A673 (cell line): ENCODE results near the gene GLI2. TPM values are rescaled to one million over a fixed set of nuclear protein-coding genes. Genes with fewer than 3 reads are reported as not detected.

Experiments
- Bru-seq: library from RNA; stranded (reverse); fragments of 400-500 nt; gene quantifications from one replicate; lab custom pipeline; 2021; lab: Mats Ljungman, UMichigan
- BruChase-seq, 2 experiments: library from RNA; stranded (reverse); fragments of 400-500 nt; gene quantifications; one replicate each; lab custom pipeline; 2021; lab: Mats Ljungman, UMichigan
- BruUV-seq: library from RNA; stranded (reverse); fragments of 400-500 nt; replicated peaks from 2 replicates; lab custom pipeline; 2021; lab: Mats Ljungman, UMichigan
- CTCF ChIA-PET: fragments of 300-600 bp; sonication (Branson Sonifier 250); formaldehyde crosslinking; loops from one replicate; lab custom pipeline; 2022; ENCODE audit warnings: antibody characterized with exemption; lab: Charles Lee
- POLR2A ChIA-PET: fragments of 300-600 bp; sonication (Branson Sonifier 250); formaldehyde crosslinking; loops from one replicate; lab custom pipeline; 2022; ENCODE audit warnings: antibody characterized with exemption; ENCODE audit not compliant: low non-redundant PET; lab: Charles Lee
- DNase-seq: peaks from one replicate; pipeline ENCODE4 v3.0.0-alpha.2; 2015; ENCODE audit warnings: low spot score
- H3K27ac ChIP-seq: fragments of 200-600 bp; sonication (generic); 2 replicates; pipeline ENCODE4 v1.5.1; 2016; ENCODE audit warnings: mixed run types, low read depth, mild to moderate bottlenecking, mixed read lengths, antibody characterized with exemption, low read length; ENCODE audit not compliant: poor library complexity, severe bottlenecking
- H3K27me3 ChIP-seq: fragments of 200-600 bp; sonication (generic); replicated peaks from 2 replicates; pipeline ENCODE4 v1.6.1; 2017; ENCODE audit warnings: mixed run types, low read depth, mild to moderate bottlenecking, mixed read lengths, antibody characterized with exemption, low read length; ENCODE audit not compliant: insufficient read depth, poor library complexity
- H3K36me3 ChIP-seq: fragments of 200-600 bp; sonication (generic); 2 replicates; pipeline ENCODE4 v1.6.1; 2016; ENCODE audit warnings: mixed run types, mild to moderate bottlenecking, mixed read lengths, antibody characterized with exemption, low read length; ENCODE audit not compliant: insufficient read depth, poor library complexity, severe bottlenecking
- H3K4me1 ChIP-seq: fragments of 200-600 bp; sonication (generic); 2 replicates; pipeline ENCODE4 v1.6.1; 2017; ENCODE audit warnings: mixed run types, mild to moderate bottlenecking, mixed read lengths, antibody characterized with exemption, low read length; ENCODE audit not compliant: insufficient read depth, poor library complexity, severe bottlenecking
- H3K4me3 ChIP-seq: fragments of 200-600 bp; sonication (generic); 2 replicates; pipeline ENCODE4 v1.5.1; 2016; ENCODE audit warnings: low read depth, mixed run types, mild to moderate bottlenecking, mixed read lengths, low read length; ENCODE audit not compliant: poor library complexity, severe bottlenecking
- H3K9me3 ChIP-seq: fragments of 200-600 bp; sonication (generic); 2 replicates; pipeline ENCODE4 v1.6.1; 2016; ENCODE audit warnings: mixed run types, low read depth, mild to moderate bottlenecking, mixed read lengths, antibody characterized with exemption, low read length; ENCODE audit not compliant: poor library complexity, severe bottlenecking
- CTCF ChIP-seq: fragments of 300-800, 200-600 bp; sonication (generic); conservative IDR thresholded peaks from 2 replicates; pipeline ENCODE4 v1.5.1; 2017; ENCODE audit warnings: low read depth, mild to moderate bottlenecking, antibody characterized with exemption, low read length, moderate library complexity, mixed read lengths
- EZH2 ChIP-seq: fragments of 200-600 bp; sonication (generic); IDR thresholded peaks from 2 replicates; pipeline ENCODE4 v1.6.1; 2017; ENCODE audit warnings: borderline replicate concordance, low read depth, mild to moderate bottlenecking, mixed read lengths, antibody characterized with exemption, low read length; ENCODE audit not compliant: poor library complexity, severe bottlenecking
- intact Hi-C: fragments of 100-400 bp; cut with micrococcal nuclease; formaldehyde crosslinking; loops from one replicate; pipeline ENCODE4 v1.10.0; 2022; ENCODE audit not compliant: unreplicated experiment
- long read RNA-seq: library from polyadenylated mRNA; stranded (forward); transcript quantifications from one replicate; pipeline ENCODE4 v2.0.0, GENCODE V29; 2022
- total RNA-seq: library from RNA; stranded (reverse); gene quantifications from 2 replicates; pipeline ENCODE4 v1.2.3, GENCODE V29; 2021

Gene GLI2
- total RNA-seq = 8.1 and 10.4 TPM in 2 replicates
- percentile 53 among the genes with signal in this experiment for Bru-seq, nascent RNA
- BruChase-seq, experiment 1, labeled RNA remaining after a 2-hour chase = percentile 56 among the genes with signal in this experiment
- BruChase-seq, experiment 2, labeled RNA remaining after a 6-hour chase = percentile 59 among the genes with signal in this experiment
- long read RNA-seq, partial matches to known transcripts = 0 of 2 reads
- long read RNA-seq, other reads (novel, unspliced or antisense) = 2 of 2 reads

DNA sequence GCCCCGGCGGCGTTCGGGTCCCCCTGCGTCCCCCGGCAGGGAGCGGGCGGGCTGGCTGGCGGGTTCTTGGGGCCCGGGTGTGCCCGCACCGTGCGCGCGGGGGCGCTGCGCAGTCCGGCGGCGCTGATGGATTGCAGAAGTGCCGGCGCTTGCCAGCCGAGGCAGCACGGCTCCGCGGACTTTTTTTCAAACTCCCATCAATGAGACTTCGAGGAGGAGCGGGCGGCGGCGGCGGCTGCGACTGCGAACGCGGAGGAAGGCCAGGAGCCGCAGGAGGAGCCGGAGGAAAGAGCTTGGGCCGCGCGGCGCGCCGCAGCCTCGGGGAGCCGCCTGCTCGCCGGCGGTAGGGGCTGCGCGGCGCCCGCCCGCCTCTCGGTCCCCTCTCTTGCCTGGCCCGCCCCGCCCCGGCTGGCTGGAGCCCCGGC lies at the start of gene GLI2:
Gene GLI2, plus strand, starts transcription at position 123 of the 425 bp plus-strand sequence. CDS start 61,453 bp downstream, outside the sequence.
- peak within 1 kb of the TSS; percentile 80 for H3K27ac ChIP-seq
- peak; percentile 94 for DNase-seq
- POLR2A ChIA-PET = no interaction called here

GRCh38 chr2:120685974-120686297 lies 49.7 kb upstream of the GLI2 start:
- Histone ChIP-seq H3K27me3 (no peaks in the 10 kb centered on the region), H3K4me3 (no peak overlapping the region), H3K4me1 (no peaks in the 10 kb centered on the region), H3K36me3 (no peaks in the 10 kb centered on the region), H3K27ac (no peak overlapping the region), H3K9me3 (no peaks in the 10 kb centered on the region)
- no TSS peak for BruUV-seq
- ChIA-PET POLR2A (no interaction called here), CTCF (no interaction called here)
- intact Hi-C loops = loop anchor here (10.0 kb wide), 1 partner anchor 1041 kb away; no protein-coding TSS in a partner anchor
- TF ChIP-seq EZH2 = no peak
- no peak for DNase-seq

More for the DNA sequence above, at the start of gene GLI2:
- intact Hi-C loops = loop anchor here (10.0 kb wide), 1 partner anchor 199 kb away; no protein-coding TSS in a partner anchor
- Histone ChIP-seq H3K27me3 (no peaks in the 10 kb centered on the region), H3K4me3 (peak within 1 kb of the TSS; percentile 70), H3K9me3 (no peaks in the 10 kb centered on the region), H3K4me1 (peaks cover 32% of the 10 kb centered on the region), H3K36me3 (no peaks in the 10 kb centered on the region)
- no TSS peak for BruUV-seq
- CTCF ChIA-PET = interaction anchor here (0.6 to 1.2 kb wide), 3 partner anchors 9 to 483 kb away, joined by 3 read pairs; no protein-coding TSS in a partner anchor
- peak; percentile 75 for TF ChIP-seq CTCF
- TF ChIP-seq EZH2 = no peak

DNA sequence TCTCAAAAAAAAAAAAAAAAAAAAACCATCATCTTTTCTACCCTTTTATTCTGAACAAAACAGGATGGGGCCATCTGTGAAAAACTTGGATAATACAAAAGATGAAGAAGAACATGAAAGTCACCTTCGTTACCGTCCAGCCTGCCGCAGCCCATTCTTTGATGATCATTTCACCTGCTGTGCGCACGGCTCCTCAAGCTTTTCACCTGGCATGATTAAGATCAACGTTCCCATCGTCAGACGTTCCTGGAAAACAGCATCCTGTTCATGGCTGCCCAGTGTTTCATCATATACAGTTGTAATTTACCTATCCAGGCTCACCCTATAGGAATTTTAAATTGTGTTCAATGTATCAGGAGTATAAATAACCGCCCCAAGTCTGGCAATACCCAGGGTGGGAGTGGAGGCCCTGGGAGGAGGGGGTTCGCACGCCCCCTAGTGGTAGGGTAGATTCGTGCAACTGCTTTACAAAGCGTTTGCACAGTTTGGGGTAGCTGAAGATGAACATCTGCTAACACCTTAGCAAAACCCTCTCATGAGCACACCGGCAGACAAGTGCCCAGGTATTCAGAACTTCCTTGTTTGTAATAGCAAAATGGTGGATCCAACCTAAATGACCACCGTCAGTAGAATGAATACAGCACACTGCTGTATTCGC lies 49.0 kb upstream of the GLI2 start:
- TF ChIP-seq CTCF (peak; percentile 60), EZH2 (no peak)
- no peaks in the 10 kb centered on the region for H3K27me3 ChIP-seq
- no TSS peak for BruUV-seq
- H3K4me3 ChIP-seq = no peak overlapping the region
- no peaks in the 10 kb centered on the region for H3K4me1 ChIP-seq
- no peak overlapping the region for H3K27ac ChIP-seq
- CTCF ChIA-PET = interaction anchor here (0.6 kb wide), 1 partner anchor 861 kb away, joined by 8 read pairs; no protein-coding TSS in a partner anchor
- H3K9me3 ChIP-seq = no peaks in the 10 kb centered on the region
- no peak for DNase-seq
- H3K36me3 ChIP-seq = no peaks in the 10 kb centered on the region
- intact Hi-C loops = loop anchor here (10.0 kb wide), 1 partner anchor 1042 kb away; no protein-coding TSS in a partner anchor
- POLR2A ChIA-PET = no interaction called here
